Left ventricle myocardium inferior (tissue), 1 donor: Measurements from ENCODE around the gene EIF3L. TPM values are rescaled to one million over a fixed set of nuclear protein-coding genes. Genes with fewer than 3 reads are reported as not detected.

ENCODE experiments used
- DNase-seq: peaks from one replicate; pipeline ENCODE4 v3.0.0-alpha.2; 2020
- H3K27ac ChIP-seq: fragments of 200-600 bp; replicated peaks from 2 replicates; pipeline ENCODE4 v1.8.0; 2021
- H3K27me3 ChIP-seq: fragments of 200-600 bp; 2 replicates; pipeline ENCODE4 v1.8.0; 2021; ENCODE audit warnings: low read depth
- H3K36me3 ChIP-seq: fragments of 200-600 bp; 2 replicates; pipeline ENCODE4 v1.8.0; 2021
- H3K4me1 ChIP-seq: fragments of 200-600 bp; 2 replicates; pipeline ENCODE4 v1.8.0; 2021
- H3K4me3 ChIP-seq: fragments of 200-600 bp; 2 replicates; pipeline ENCODE4 v1.8.0; 2021; ENCODE audit warnings: mild to moderate bottlenecking, moderate library complexity
- H3K9me3 ChIP-seq: fragments of 200-600 bp; replicated peaks from 2 replicates; pipeline ENCODE4 v1.8.0; 2021
- intact Hi-C: fragments of 100-400 bp; cut with micrococcal nuclease; formaldehyde crosslinking; loops from one replicate; pipeline ENCODE4 v1.11.0; 2022
- total RNA-seq: library from RNA; stranded (reverse); fragmentation: NEBNext Ultra II Directional; extraction: Animal tissue kit (Norgen Biotek cat#: 25700); gene quantifications from one replicate; pipeline ENCODE4 v1.2.1, GENCODE V29; 2021
- TF ChIP-seq, protein P1 (sequence below): fragments of 200-600 bp; IDR thresholded peaks from 2 replicates; pipeline ENCODE4 v1.8.0; 2021; ENCODE audit warnings: antibody characterized with exemption, mild to moderate bottlenecking, borderline replicate concordance
- donor health status: DM: no; HTN: yes; CAD: no; lungs with severe emphysema.

Gene EIF3L
- total RNA-seq, 1 donor from 2014 or later = 379 TPM

- intact Hi-C loops = no loop called here
- TF ChIP-seq, protein P1, sequence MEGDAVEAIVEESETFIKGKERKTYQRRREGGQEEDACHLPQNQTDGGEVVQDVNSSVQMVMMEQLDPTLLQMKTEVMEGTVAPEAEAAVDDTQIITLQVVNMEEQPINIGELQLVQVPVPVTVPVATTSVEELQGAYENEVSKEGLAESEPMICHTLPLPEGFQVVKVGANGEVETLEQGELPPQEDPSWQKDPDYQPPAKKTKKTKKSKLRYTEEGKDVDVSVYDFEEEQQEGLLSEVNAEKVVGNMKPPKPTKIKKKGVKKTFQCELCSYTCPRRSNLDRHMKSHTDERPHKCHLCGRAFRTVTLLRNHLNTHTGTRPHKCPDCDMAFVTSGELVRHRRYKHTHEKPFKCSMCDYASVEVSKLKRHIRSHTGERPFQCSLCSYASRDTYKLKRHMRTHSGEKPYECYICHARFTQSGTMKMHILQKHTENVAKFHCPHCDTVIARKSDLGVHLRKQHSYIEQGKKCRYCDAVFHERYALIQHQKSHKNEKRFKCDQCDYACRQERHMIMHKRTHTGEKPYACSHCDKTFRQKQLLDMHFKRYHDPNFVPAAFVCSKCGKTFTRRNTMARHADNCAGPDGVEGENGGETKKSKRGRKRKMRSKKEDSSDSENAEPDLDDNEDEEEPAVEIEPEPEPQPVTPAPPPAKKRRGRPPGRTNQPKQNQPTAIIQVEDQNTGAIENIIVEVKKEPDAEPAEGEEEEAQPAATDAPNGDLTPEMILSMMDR = no peak
- Histone ChIP-seq H3K4me3 (no peak overlapping the region), H3K4me1 (no peaks in the 10 kb centered on the region), H3K9me3 (no peaks in the 10 kb centered on the region), H3K36me3 (peaks cover 96% of the 10 kb centered on the region), H3K27ac (no peak overlapping the region), H3K27me3 (no peaks in the 10 kb centered on the region)
- no peak for DNase-seq
These were observed 21.1 kb downstream of the EIF3L start for GRCh38 chr22:37870273-37870672.

DNA sequence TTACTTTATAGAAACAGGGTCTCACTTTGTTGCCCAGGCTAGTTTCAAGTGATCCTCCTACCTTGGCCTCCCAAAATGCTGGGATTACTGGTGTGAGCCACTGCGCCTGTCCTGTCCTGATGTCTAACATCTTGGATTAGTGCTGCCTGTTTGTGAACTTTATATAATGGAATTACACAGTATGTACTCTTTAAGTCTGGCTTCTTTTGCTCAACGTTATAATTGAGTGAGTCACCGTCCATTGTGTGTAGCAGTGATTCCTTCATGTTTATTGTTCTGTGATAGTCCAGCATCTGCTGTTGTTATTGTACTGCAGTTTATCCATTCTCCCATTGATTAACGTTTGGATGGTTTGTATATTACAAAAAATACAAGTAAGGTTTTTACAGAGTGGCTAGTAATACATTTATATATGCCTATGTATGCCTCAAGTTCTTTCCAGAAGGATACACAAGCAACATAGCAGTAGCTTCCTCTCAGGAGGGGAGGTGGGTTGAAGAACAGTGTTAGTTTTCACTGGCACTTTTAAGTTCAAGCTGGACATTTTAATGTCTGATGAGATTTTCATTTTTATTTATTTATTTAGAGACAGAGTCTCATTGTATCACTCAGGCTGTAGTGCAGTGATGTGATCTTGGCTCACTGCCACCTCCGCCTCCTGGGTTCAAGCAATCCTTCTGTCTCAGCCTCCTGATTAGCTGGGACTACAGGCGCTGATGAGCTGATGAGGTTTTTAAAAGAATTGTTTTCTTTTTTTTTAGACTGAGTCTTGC, 31.6 kb downstream of the EIF3L start:
- H3K4me3 ChIP-seq = no peak overlapping the region
- H3K9me3 ChIP-seq = no peaks in the 10 kb centered on the region
- intact Hi-C loops = no loop called here
- H3K27ac ChIP-seq = no peak overlapping the region
- DNase-seq = no peak
- TF ChIP-seq, protein P1 = no peak
- peaks cover 82% of the 10 kb centered on the region for H3K36me3 ChIP-seq
- no peaks in the 10 kb centered on the region for H3K27me3 ChIP-seq
- peaks cover 5% of the 10 kb centered on the region for H3K4me1 ChIP-seq

- Histone ChIP-seq H3K36me3 (peaks cover 82% of the 10 kb centered on the region), H3K4me3 (no peak overlapping the region), H3K9me3 (no peaks in the 10 kb centered on the region), H3K27me3 (no peaks in the 10 kb centered on the region), H3K27ac (no peak overlapping the region), H3K4me1 (peaks cover 17% of the 10 kb centered on the region)
- TF ChIP-seq, protein P1 = no peak
- intact Hi-C loops = no loop called here
- no peak for DNase-seq
These were observed 35.2 kb downstream of the EIF3L start for GRCh38 chr22:37884420-37884819.

DNA sequence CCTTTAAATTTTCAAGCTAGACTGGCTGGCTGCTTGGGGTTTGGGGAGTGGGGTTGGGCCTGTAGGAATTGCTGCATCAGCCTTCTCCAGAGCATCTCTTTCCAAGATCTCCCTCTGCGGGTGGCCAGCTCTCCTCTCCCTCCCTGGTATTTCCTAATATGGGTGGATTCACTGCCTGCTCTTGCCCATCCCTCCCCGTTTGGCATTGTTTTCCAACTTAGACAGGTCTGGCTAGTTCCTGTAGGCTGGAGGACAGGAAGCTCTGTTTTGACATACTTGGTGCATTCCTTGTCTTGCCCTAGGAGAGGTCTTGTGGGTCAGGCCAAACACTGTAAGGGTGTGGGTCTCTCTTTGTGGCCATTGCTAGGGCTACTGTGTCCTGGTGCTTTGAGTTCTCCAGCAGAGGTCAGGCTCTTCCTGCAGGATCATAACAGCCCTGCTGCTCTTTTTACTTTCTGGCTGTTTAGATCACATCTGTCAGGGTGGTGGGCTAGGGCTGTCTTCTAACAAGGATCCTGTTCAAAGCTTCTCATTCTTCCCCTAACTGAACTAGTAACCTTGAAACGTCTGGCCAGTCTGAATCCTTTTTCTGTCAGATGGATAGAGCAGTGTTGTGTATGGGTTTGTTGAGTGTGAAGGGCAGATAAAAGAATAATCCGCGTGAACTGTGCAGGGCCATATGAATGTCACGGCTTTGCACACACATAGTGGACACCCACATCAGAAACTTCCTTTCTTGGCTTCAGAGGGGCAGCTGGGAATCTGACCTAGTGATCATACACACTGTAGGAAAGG, 38.6 kb downstream of the EIF3L start:
- Histone ChIP-seq H3K27me3 (no peaks in the 10 kb centered on the region), H3K36me3 (peaks cover 64% of the 10 kb centered on the region), H3K9me3 (no peaks in the 10 kb centered on the region), H3K4me3 (no peak overlapping the region), H3K27ac (peak overlapping the region; percentile 45), H3K4me1 (peaks cover 25% of the 10 kb centered on the region)
- DNase-seq = no peak
- intact Hi-C loops = no loop called here
- TF ChIP-seq, protein P1 = peak; percentile 64

- Histone ChIP-seq H3K27me3 (no peaks in the 10 kb centered on the region), H3K9me3 (no peaks in the 10 kb centered on the region), H3K4me1 (peaks cover 55% of the 10 kb centered on the region), H3K27ac (peak overlapping the region; percentile 47), H3K36me3 (peaks cover 40% of the 10 kb centered on the region), H3K4me3 (no peak overlapping the region)
- no peak for DNase-seq
- TF ChIP-seq, protein P1 = no peak
- intact Hi-C loops = loop anchor here (10.0 kb wide), 1 partner anchor 63 kb away; the partner anchor contains the start of genes C22orf23 and POLR2F
These were observed 42.7 kb downstream of the EIF3L start for GRCh38 chr22:37891926-37892325.
